Middle frontal gyrus (tissue), 1 donor: ENCODE data around the gene TBC1D3I.
"Not testable (repeated sequence)": the region's sequence is repeated elsewhere in the genome, so short reads cannot be mapped to it uniquely, and the experiment has no call there.

ENCODE experiments used
- DNase-seq: peaks from one replicate; pipeline ENCODE4 v3.0.0-alpha.2; 2015; ENCODE audit warnings: low spot score; ENCODE audit errors: extremely low spot score

TBC1D3I gene

DNA sequence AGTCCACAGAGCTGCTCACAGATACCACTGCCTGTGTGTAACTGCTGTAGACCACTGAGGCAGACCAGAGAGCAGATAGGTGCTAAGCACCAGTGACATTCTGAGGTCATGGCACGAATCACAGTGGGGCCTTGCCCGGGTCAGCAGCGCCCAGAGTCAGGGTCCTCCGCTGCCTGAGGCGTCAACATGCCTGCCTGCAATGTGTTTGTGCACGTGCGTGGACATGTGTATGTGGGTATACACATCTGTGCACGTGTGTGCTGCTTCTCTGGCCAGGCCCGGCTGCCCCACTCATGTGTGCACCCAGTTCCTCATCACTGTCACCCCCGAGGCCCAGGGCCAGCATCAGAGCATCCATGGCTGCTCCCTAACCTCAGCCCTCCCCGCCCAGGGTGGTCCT, at the start of gene TBC1D3I:
Gene TBC1D3I (minus strand): TSS at position 101 of the 400 bp plus-strand sequence. CDS start 1,585 bp downstream, outside the sequence.
- not testable (repeated sequence) for DNase-seq

DNA sequence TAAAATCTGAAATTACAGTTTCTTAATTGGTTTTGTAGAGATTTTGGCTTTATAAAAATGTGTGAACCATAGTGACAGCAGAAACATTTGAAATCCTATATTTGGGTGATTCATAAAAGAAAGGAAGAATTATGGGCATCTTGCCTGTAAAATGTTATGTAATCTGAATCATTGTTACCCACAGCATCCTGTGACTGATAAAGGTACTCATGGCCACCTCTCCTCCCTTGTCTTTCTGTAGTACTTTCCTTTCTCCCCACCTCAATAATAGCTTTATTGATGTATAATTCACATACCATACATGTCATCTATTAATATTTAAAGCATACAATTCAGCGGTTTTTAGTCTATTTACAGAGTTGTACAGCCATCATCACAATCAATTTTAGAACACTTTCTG, 30.8 kb upstream of the TBC1D3I start:
- not testable (repeated sequence) for DNase-seq

DNA sequence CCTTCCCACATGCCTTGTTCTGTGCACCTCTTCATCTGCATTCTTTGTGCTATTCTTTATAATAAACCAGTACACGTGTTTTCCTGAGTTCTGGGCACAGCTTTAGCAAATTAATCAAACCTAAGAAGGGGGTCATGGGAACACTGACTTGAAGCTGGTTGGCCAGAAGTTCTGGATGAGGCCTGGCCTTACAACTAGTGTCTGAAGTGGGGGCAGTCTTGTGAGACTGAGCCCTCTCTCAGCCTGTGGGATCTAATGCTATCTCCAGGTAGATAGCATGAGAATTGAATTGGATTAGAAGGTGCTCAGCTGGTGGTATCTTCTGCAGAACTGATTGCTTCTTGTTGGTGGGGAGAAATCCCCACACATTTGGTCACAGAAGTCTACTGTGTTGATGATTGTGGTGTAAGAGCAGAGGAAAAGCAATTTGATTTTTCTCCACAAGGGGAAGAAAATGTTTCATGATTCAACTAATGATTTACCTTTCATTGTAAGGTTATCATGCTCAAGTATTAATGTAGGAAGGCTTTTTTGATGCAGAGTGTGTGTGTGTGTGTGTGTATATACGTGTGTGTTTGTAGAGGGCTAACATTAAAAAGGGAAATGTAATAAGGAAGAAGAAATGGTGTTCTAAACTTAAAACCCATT, 25.7 kb upstream of the TBC1D3I start:
- DNase-seq = not testable (repeated sequence)

DNA sequence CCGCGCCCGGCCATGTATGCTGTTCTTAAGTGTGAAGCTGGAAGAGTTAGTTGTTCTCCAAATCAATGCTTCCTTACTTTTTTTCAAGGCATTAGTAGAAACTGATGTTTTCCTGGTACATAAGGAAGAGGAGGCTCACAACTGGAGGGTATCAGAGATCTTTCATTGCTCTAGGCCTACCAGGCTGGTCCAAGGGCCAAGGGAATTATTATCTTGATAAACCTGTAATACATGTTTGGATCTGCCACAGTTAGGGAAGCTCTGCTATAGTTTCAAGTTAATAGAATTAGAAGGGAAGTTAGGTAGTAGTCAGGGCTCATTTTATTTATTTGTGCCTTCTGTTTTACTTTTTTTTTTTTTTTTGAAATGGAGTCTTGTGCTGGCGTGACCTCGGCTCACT, 19.8 kb upstream of the TBC1D3I start:
- DNase-seq = not testable (repeated sequence)

DNA sequence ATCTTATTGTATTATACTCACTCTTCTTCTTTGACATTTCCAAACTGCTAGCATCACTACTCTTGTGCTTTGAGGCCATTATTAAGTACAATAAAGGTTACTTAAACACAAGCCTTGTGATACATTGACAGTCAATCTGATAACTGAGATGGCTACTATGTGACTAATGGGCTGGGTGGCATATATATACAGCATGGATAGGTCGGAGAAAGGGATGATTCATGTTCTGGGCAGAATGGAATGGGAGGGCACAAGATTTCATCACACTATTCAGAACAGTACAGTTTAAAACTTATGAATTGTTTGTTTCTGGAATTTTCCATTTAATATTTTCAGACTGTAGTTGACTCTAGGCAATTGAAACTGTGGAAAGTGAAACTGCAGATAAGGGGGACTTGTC, 18.9 kb upstream of the TBC1D3I start:
- not testable (repeated sequence) for DNase-seq

DNA sequence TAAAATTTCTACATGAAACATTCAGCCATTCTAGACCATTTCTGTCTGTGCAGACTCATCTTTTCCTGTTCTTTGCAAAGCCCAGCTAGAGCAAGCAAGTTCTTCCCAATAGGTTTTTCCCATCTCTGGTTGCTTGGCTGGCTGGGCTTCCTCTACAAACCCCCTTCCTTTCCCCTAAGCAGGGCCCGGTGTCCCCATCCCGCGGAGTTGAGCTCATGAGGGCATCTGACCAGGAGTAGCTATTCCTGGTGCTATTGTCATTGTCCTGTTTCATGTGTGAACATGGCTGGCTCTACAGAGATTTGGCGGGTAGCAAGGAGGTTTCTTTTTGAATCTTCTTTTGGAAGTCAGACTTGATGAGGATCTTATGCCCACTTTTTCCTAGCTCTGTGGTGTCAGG, 22.3 kb downstream of the TBC1D3I start:
- not testable (repeated sequence) for DNase-seq

DNA sequence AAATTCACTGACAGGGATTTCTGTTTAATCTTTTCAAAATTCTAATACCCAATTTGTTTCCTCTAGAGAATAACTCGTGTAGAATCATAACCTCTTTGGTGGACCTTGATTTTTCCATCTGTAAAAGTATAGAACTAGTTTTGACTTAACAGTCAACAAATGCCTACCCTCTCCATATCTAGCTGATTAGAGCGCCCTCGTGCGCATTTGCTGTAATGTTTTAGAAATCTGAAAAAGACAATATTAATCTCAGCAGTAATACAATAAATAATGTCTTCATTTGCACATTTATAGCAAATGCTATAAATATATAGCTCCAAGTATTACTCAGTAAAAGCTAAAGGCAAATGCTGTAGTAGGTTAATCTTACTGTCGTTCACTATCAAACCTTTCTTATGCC, 34.7 kb downstream of the TBC1D3I start:
- DNase-seq = not testable (repeated sequence)

DNA sequence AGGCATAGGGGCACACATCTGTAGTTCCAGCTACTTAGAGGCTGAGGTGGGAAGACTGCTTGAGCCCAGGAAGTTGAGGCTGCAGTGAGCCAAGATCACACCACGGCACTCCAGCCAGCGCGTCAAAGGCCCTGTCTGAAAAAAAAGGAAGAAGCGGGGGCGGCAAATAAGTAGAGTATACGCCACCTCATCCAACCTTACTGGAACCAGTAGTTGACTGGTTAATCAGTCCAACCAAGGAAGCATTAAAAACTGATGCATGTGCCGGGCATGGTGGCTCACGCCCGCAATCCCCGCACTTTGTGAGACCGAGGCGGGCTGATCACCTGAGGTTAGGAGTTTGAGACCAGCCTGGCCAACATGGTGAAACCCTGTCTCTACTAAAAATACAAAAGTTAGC, 41.4 kb downstream of the TBC1D3I start:
- DNase-seq = not testable (repeated sequence)

DNA sequence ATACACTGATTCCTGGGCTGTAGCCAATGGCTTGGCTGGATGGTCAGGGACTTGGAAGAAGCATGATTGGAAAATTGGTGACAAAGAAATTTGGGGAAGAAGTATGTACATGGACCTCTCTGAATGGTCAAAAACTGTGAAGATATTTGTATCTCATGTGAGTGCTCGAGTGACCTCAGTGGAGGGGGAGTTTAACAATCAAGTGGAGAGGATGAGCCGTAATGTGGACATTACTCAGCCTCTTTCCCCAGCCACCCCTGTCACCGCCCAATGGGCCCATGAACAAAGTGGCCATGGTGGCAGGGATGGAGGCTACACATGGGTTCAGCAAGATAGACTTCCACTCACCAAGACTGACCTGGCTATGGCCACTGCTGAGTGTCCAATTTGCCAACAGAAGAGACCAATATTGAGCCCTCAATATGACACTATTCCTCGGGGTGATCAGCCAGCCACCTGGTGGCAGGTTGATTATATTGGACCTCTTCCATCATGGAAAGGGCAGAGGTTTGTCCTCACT, 42.7 kb downstream of the TBC1D3I start:
- DNase-seq = not testable (repeated sequence)

DNA sequence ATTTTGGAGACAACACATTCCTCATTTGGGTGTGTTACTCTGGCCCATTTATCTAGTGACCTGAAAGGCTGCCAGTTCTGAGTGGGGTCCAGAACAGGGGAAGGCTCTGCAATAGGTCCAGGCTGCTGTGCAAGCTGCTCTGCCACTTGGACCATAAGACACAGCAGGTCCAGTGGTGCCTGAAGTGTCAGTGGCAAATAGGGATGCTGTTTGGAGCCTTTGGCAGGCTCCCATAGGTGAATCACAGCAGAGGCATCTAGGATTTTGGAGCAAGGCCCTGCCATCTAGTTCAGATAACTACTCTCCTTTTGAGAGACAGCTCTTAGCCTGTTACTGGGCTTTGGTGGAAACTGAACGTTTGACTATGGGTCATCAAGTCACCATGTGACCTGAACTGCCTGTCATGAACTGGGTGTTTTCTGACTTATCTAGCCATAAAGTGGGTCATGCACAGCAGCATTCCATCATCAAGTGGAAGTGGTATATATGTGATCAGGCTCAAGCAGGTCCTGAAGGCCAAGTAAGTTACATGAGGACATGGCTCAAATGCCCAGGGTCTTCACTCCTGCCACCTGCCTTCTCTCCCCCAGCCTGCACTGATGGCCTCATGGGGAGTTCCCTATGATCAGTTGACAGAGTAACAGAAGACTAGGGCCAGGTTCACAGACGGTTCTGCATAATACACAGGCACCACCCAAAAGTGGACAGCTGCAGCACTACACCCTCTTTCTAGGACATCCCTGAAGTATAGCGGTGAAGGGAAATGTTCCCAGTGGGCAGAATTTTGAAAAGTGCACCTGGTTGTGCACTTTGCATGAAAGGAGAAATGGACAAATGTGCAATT, 43.4 kb downstream of the TBC1D3I start:
- DNase-seq = not testable (repeated sequence)

DNA sequence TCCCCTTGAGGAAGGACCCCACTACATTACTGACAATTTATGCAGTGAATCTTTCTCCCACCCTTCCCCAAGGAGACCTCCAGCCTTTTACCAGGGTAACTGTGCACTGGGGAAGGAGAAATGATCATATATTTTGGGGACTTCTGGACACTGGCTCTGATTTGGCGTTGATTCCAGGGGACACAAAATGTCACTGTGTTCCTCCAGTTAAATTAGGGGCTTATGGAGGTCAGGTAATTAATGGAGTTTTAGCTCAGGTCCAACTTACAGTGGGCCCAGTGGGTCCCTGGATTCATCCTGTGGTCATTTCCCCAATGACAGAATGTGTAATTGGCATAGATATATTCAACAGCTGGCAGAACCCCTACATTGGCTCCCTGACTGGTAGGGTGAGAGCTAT, 44.8 kb downstream of the TBC1D3I start:
- not testable (repeated sequence) for DNase-seq

DNA sequence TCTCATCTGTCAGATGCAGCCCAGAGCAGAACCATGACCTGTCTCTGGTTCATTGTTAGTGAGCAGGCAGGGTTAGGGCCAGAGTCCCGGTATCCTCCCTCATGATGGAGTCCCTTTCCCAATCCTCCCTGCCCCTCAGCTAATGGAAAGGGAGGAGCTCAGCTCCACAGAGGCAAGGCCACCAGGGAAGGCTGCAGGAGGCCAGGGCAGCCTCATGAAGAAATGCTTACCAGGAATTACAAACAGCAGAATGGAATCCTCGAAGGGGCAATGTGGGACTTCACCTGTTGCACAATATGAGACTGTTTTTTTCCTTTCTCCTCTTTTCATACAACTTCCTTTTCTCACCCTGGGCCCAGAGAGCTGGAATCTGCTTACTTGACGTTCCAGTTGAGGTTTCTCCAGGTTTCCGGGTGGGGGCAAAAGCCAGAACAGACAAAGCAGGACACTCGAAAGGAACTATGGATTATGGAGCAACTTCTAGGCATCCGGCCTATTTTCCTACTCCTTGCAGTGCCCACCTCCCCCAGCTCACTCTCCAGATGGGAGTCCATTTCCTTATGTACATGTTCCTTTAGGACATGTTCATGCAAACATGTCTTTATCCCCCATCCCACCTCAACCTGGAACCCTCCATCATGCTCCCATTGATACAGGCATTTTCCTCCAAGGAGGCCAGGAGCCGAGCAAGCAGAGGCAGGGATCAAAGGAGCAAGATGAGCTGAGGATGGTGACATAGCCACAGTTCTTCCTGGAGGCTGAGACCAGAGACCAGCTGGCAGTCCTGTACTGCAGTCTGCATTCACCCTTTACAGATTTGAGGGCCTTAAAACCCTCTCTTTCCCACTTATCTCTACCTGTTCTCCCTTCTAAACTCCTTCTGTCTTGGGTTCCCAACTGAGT, 48.7 kb downstream of the TBC1D3I start:
- not testable (repeated sequence) for DNase-seq

DNA sequence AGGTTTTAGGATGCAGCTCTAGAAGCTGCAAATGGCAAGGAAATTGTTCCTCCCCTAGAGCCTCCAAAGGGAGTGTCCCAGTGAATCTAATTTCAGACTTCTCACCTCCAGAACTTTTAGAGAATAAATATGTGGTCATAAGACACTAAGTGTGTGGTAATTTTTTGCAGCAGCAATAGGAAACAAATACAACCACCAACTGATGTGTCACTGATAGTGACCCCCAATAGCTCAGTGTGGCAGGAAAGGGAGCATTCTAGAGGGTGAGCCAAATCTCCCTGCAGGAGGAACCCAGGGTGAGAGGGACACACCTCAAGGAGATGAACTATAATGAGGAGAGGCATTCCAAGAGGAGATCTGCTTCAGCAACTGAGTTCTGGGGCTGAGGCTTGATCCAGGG, 49.5 kb downstream of the TBC1D3I start:
- DNase-seq = no peak

DNA sequence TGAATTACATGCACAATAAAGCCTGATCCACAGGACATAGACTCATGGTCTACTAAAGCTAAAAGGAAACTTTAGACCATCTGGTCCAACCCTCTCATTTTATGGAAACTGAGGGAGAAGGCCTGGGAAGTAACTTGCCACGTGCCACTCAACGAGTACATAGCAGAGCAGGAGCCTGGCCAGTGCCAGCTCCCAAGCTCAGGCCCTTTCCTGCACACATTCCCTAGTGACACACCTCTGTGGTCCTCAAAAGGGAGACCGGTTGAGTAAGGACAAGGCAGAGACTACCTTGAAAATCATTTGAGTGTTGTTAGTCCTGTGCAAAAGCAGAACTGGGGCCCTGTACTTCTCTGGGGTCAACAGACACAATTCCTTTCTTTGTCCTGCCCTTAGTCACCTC, 50.7 kb downstream of the TBC1D3I start:
- DNase-seq = no peak

DNA sequence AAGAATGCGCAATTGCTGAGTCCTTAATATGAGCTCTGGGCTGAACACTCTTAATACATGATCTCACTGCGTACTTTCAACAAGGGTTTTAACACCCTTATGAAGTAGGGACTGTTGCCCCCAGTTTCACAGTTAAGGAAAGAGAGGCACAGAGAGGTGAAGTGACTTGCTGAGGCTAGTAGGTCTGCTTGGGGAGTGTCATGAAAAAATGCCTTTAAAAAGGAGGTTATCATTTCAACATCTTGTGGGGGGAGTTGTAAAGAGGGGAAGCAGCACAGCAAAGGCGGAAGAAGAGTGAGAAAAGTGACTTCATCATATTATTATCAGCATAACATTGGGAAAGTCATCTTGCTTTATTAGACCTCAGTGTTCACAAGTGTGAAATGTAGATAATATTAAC, 51.4 kb downstream of the TBC1D3I start:
- DNase-seq = no peak

DNA sequence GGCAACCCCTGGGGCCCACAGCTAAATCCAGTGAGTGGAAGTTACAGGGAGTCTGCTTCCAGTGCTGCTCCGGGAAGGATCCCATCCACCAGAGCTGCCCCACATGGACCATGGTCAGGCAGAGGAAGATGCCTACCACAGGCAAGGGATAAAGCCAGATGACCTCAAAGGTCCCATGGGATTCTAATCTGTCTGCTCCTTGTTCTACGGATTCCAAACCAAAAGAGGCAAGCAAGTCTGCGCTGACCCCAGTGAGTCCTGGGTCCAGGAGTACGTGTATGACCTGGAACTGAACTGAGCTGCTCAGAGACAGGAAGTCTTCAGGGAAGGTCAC, 52.1 kb downstream of the TBC1D3I start:
- no peak for DNase-seq

DNA sequence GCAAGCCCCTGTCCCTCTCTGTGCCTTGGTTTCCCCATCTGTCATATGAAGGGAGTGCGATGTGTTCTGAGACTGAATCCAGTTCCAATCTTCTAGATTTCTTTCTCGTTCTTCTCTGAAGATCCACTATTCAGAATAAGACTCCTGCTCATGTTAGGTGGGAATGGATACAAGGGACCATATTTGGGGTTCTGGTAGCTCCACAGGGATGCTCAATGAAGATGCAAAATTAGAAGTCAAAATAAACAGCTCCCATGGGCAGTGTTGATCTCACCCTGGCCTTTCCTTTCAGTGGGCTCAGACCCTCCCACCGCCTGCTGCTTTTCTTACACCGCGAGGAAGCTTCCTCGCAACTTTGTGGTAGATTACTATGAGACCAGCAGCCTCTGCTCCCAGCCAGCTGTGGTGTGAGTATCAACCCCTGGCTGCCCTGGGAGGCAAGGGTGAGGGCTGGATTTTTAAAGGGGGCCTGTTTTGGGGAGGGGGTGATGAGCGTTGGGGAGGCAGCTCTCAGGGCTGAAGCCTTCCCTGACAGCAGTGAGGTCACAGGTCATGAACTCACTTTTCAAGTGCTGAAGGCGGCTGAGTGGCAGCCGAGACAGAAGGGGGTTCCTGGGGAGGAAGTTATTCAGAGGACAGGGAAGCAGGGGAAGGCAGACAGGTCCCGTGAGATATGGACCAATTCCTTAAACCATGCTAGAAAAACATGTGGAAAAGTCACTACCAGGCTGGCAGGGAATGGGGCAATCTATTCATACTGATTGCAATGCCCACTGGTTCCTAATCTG, 52.7 kb downstream of the TBC1D3I start:
- DNase-seq = not testable (repeated sequence)

DNA sequence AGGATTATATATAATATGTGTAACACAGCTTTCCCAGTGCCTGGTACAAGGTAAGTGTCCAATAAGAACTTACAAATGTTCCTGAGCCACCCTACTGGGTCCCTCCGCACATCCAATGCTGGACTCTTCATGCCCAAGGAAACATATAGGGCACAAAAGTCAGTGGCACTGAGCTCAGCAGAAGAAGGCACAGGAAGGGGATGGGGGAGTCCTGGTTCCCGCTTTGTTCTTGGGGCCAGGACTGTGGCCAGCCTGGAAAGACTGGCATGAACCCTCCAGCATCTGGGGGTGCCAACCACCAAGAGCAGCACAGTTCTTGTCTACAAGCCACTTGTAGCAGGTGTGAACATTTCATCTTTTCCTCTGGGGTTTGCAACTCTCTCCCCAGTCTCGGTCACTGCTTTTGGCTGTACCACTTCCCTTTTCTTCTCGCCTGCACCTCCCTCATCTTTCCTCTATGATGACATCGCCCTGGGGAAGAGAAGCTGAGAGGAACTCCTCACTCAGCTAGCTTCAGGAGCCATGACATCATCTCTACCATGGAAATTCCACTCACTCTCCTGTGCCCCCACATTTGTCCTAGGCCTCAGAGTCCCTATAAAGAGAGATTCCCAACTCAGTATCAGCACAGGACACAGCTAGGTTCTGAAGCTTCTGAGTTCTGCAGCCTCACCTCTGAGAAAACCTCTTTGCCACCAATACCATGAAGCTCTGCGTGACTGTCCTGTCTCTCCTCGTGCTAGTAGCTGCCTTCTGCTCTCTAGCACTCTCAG, 53.7 kb downstream of the TBC1D3I start, which contains the start of gene CCL4L2:
Gene CCL4L2 (plus strand): TSS at position 625 of the 773 bp plus-strand sequence.
- DNase-seq = not testable (repeated sequence)

DNA sequence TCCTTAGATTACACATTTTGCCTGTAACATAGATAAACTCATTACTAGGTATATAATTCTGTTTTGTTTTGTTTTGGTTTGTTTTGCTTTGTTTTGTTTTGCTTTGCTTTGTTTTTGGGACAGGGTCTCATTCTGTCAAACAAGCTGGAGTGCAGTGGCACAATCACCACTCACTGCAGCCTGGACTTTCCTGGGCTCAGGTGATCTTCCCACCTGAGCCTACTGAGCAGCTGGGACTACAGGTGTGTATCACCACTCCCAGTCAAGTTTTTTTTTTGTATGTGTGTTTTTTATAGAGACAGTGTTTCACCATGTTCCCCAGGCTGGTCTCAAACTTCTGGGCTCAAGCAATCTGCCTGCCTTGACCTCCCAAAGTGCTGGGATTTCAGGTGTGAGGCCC, 54.8 kb downstream of the TBC1D3I start:
- DNase-seq = no peak

DNA sequence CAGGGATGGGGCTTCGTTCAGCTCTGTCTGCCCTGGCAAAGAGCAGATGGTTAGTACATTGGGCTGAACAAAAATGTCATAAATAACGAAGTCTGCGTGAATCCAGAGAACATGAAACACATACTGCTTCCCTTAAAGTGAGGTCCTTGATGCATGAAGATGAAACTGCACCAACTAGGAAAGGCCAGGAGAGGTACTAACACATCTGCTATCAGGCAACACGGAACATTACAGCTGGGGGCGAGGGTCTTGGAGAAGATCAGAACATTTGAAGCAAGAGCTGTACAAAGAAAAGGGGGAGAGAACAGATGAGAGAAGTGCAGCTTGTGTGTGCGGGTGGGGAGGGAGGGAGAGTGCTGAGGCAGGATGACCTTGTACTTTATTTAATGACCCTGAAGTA, 57.0 kb downstream of the TBC1D3I start:
- not testable (repeated sequence) for DNase-seq
